Hepatocyte (in vitro differentiated cells): ENCODE results near the gene ERO1B.

Source experiments
- CTCF ChIP-seq: fragments of 200-600 bp; sonication (generic); IDR thresholded peaks from 2 replicates; pipeline ENCODE4 v1.5.1; 2016; ENCODE audit warnings: antibody characterized with exemption, mild to moderate bottlenecking; ENCODE audit not compliant: poor library complexity
- EZH2 ChIP-seq: fragments of 200-600 bp; sonication (generic); IDR thresholded peaks from 2 replicates; pipeline ENCODE4 v1.6.1; 2016; ENCODE audit warnings: antibody characterized with exemption, mild to moderate bottlenecking, borderline replicate concordance
- EZH2phosphoT487 ChIP-seq: fragments of 200-600 bp; sonication (generic); IDR thresholded peaks from one replicate; pipeline ENCODE4 v1.6.1; 2018; ENCODE audit warnings: antibody characterized with exemption, mild to moderate bottlenecking, low read depth, moderate library complexity; ENCODE audit not compliant: unreplicated experiment, severe bottlenecking

GRCh38 chr1:236304682-236305081, 22.9 kb upstream of the ERO1B start:
- no peak for TF ChIP-seq CTCF
- TF ChIP-seq EZH2 = no peak
- no peak for TF ChIP-seq EZH2phosphoT487
